ENCODE measurements around the gene NFKB1. TPM values are rescaled to one million over a fixed set of nuclear protein-coding genes. Genes with fewer than 3 reads are reported as not detected.
A peak's percentile ranks its signal among the peaks of the same experiment; 100 is the strongest.

Gene NFKB1
- polyA plus RNA-seq, 2 of the 4 experiments (the other 2 are of a cell fraction): 15.2 to 18.3 TPM

- Histone ChIP-seq H3K27ac (no peak overlapping the region), H3K4me3 (no peak overlapping the region), H3K9me3 (no peaks in the 10 kb centered on the region), H3K4me2 (no peak overlapping the region), H3K4me1 (no peaks in the 10 kb centered on the region)
- DNase-seq (ENCODE audit: low read depth in 1 of 2, low spot score in 1 of 2): no peak
- no peak for ATAC-seq
- CTCF ChIA-PET: no interaction called here
- FAIRE-seq: no peak
- TF ChIP-seq HOXA7 (CRISPR knock-in tag; IDR thresholded peaks at IDR 0.05) (no peak), TFCP2L1 (CRISPR knock-in tag; IDR thresholded peaks at IDR 0.05) (no peak), POLR2A (IDR thresholded peaks at IDR 0.05; ENCODE audit: low read length) (no peak), RFX5 (IDR thresholded peaks at IDR 0.05) (no peak), NPAS2 (CRISPR knock-in tag; IDR thresholded peaks at IDR 0.05; ENCODE audit: borderline replicate concordance) (no peak), SMC3 (IDR thresholded peaks at IDR 0.05) (no peak), RARB (CRISPR knock-in tag; IDR thresholded peaks at IDR 0.05) (no peak)
- POLR2A ChIA-PET: no interaction called here
- 93% methylated on average over 7 of the region's 7 CpGs for WGBS (ENCODE audit: missing lambda C conversion rate)
Observed at GRCh38 chr4:102524691-102525090, 23.5 kb downstream of the NFKB1 start.

GRCh38 chr4:102525097-102525496 is 23.9 kb downstream of the NFKB1 start:
- WGBS (ENCODE audit: missing lambda C conversion rate): 87% methylated on average over 5 of the region's 5 CpGs
- no peak overlapping the region for H3K4me3 ChIP-seq
- ATAC-seq: no peak

GRCh38 chr4:102525504-102525903 is 24.3 kb downstream of the NFKB1 start:
- ChIA-PET CTCF (no interaction called here), POLR2A (no interaction called here)
- FAIRE-seq (no peak), ATAC-seq (no peak), DNase-seq (ENCODE audit: low read depth in 1 of 2, low spot score in 1 of 2) (no peak)
- no peak overlapping the region for H3K27ac ChIP-seq
- H3K4me3 ChIP-seq: no peak overlapping the region
- H3K9me3 ChIP-seq: no peaks in the 10 kb centered on the region
- no peaks in the 10 kb centered on the region for H3K4me1 ChIP-seq
- TF ChIP-seq TFCP2L1 (CRISPR knock-in tag; IDR thresholded peaks at IDR 0.05) (no peak), SREBF2 (IDR thresholded peaks at IDR 0.05) (no peak), EHMT2 (IDR thresholded peaks at IDR 0.05; ENCODE audit: low read depth) (no peak), CBX2 (IDR thresholded peaks at IDR 0.05; ENCODE audit: borderline replicate concordance, low read depth) (no peak), FOSL2 (IDR thresholded peaks at IDR 0.05) (no peak), FOSL2 (CRISPR knock-in tag; IDR thresholded peaks at IDR 0.05) (no peak), KDM1A (IDR thresholded peaks at IDR 0.05; ENCODE audit: low read depth) (no peak), MAFK (IDR thresholded peaks at IDR 0.05; ENCODE audit: partially characterized antibody) (no peak), RNF2 (IDR thresholded peaks at IDR 0.05; ENCODE audit: borderline replicate concordance, low read depth) (no peak), CBX8 (IDR thresholded peaks at IDR 0.05) (no peak), EHF (CRISPR knock-in tag; IDR thresholded peaks at IDR 0.05) (no peak), ELK1 (IDR thresholded peaks at IDR 0.05; ENCODE audit: low read depth, low read length) (no peak), ZSCAN20 (CRISPR knock-in tag; IDR thresholded peaks at IDR 0.05) (no peak), NFE2L2 (conservative IDR thresholded peaks at IDR 0.05; ENCODE audit: low read length) (no peak), POLR2AphosphoS2 (conservative IDR thresholded peaks at IDR 0.05; ENCODE audit: low read length) (no peak), USF2 (IDR thresholded peaks at IDR 0.05) (no peak), CHD4 (IDR thresholded peaks at IDR 0.05; ENCODE audit: borderline replicate concordance) (no peak), NR3C1 (IDR thresholded peaks at IDR 0.05) (no peak), BCL3 (IDR thresholded peaks at IDR 0.05) (no peak), HOXA7 (CRISPR knock-in tag; IDR thresholded peaks at IDR 0.05) (no peak), RAD21 (conservative IDR thresholded peaks at IDR 0.05 in 1 of 2, IDR thresholded peaks at IDR 0.05 in 1 of 2) (no peak)
- 100% methylated on average over 1 of the region's 1 CpG for WGBS (ENCODE audit: missing lambda C conversion rate)
- no peak overlapping the region for H3K4me2 ChIP-seq

More at GRCh38 chr4:102525097-102525496, 23.9 kb downstream of the NFKB1 start:
- Histone ChIP-seq H3K9me3 (no peaks in the 10 kb centered on the region), H3K4me1 (no peaks in the 10 kb centered on the region), H3K27ac (no peak overlapping the region), H3K4me2 (no peak overlapping the region)
- POLR2A ChIA-PET: no interaction called here
- TF ChIP-seq MAX (IDR thresholded peaks at IDR 0.05): no peak
- TF ChIP-seq CBX2 (IDR thresholded peaks at IDR 0.05; ENCODE audit: borderline replicate concordance, low read depth): no peak
- TF ChIP-seq HMGXB4 (CRISPR knock-in tag; IDR thresholded peaks at IDR 0.05; ENCODE audit: borderline replicate concordance): no peak
- 0 out of 4 replicates have a peak, but pooled peaks of 1 of the 2 experiments have one; percentile 7 for TF ChIP-seq CEBPB (IDR thresholded peaks at IDR 0.05)
- no peak for TF ChIP-seq FOSL2 (IDR thresholded peaks at IDR 0.05)
- TF ChIP-seq FOSL2 (CRISPR knock-in tag; IDR thresholded peaks at IDR 0.05): no peak
- CTCF ChIA-PET: no interaction called here
- DNase-seq (ENCODE audit: low read depth in 1 of 2, low spot score in 1 of 2): no peak
- no peak for FAIRE-seq

All from A549 (cell line).